Central memory CD8-positive, alpha-beta T cell (primary cell): Measurements from ENCODE around the gene OR5B12.

ENCODE experiments used
- ATAC-seq: fragments of 150-1000 bp; cut with Tn5 transposase; replicated peaks from 2 replicates; pipeline ENCODE4 v1.10.0; 2022; ENCODE audit warnings: mild to moderate bottlenecking, moderate FRiP score, moderate number of reproducible peaks; ENCODE audit not compliant: poor library complexity, severe bottlenecking; ENCODE audit errors: extremely low read depth
- DNase-seq, 2 donors: peaks; one replicate each; pipeline ENCODE4 v3.0.0; 2021; ENCODE audit warnings: low spot score in 2 of 2
- H3K27ac Mint-ChIP-seq: one replicate; pipeline ENCODE4 v1.8.0; 2022; ENCODE audit warnings: low read depth, mild to moderate bottlenecking, moderate library complexity, mixed read lengths
- H3K27me3 Mint-ChIP-seq: one replicate; pipeline ENCODE4 v1.8.0; 2022; ENCODE audit warnings: mixed read lengths
- H3K36me3 Mint-ChIP-seq: one replicate; pipeline ENCODE4 v1.8.0; 2022; ENCODE audit warnings: mild to moderate bottlenecking, moderate library complexity, mixed read lengths; ENCODE audit not compliant: insufficient read depth
- H3K4me1 Mint-ChIP-seq: one replicate; pipeline ENCODE4 v1.8.0; 2022; ENCODE audit warnings: mixed read lengths
- H3K4me3 Mint-ChIP-seq: one replicate; pipeline ENCODE4 v1.8.0; 2022; ENCODE audit warnings: mild to moderate bottlenecking, moderate library complexity, mixed read lengths
- H3K9me3 Mint-ChIP-seq: one replicate; pipeline ENCODE4 v1.8.0; 2022; ENCODE audit warnings: mixed read lengths

OR5B12 gene

DNA sequence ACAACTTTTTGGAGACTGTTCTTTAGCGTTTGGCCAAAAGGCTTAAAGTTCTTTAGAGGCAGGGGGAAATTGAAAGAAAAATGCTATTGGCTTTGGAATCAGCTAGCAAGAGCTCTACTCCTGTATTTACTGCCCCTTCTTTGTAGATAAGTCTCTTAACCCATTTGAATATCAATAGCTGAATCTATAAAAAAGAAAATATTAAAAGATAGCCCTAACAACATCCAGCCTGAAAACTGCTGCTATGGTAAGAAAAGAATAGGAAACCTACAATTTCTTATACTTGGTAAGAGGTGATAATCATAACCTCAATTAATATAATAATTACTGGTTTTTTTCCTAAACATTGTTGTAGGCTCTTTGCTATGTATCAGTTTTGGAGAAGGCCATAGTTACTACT lies at the start of gene OR5B12:
OR5B12 (minus strand) TSS at position 101 of the 400 bp plus-strand sequence. CDS start 2,085 bp downstream, outside the sequence.
- H3K9me3 Mint-ChIP-seq: no peaks in the 10 kb centered on the region
- H3K4me3 Mint-ChIP-seq: no peak within 1 kb of the TSS
- no peaks in the 10 kb centered on the region for H3K4me1 Mint-ChIP-seq
- H3K27ac Mint-ChIP-seq: no peak within 1 kb of the TSS
- DNase-seq: no peak
- no peak for ATAC-seq
- H3K27me3 Mint-ChIP-seq: peaks cover 40% of the 10 kb centered on the region
- H3K36me3 Mint-ChIP-seq: no peaks in the 10 kb centered on the region

- no peaks in the 10 kb centered on the region for H3K9me3 Mint-ChIP-seq
- H3K4me3 Mint-ChIP-seq: no peak overlapping the region
- H3K36me3 Mint-ChIP-seq: no peaks in the 10 kb centered on the region
- H3K4me1 Mint-ChIP-seq: peaks cover 2% of the 10 kb centered on the region
- no peak overlapping the region for H3K27ac Mint-ChIP-seq
- no peak for ATAC-seq
- H3K27me3 Mint-ChIP-seq: no peaks in the 10 kb centered on the region
- no peak for DNase-seq
Measured at GRCh38 chr11:58490827-58491226, 48.8 kb upstream of the OR5B12 start.

DNA sequence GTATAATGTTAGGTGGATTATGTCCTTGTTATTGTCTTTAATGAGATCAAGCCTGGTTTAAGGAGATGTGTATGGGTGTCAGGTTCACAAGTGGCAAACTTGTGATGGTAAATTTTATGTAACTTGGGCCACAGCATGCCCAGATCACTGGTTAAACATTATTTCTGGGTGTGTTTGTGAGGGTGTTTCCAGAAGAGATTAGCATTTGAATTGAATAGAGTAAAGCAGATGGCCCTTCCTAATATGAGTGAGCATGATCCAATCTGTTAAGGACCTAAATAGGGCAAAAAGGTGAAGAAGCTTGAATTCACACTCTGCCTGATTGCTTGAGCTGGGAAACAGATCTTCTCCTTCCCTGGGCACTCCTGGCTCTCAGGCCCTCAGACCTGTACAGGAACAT lies 45.1 kb upstream of the OR5B12 start:
- H3K9me3 Mint-ChIP-seq: no peaks in the 10 kb centered on the region
- ATAC-seq (no peak), DNase-seq (no peak)
- H3K27ac Mint-ChIP-seq: no peak overlapping the region
- no peaks in the 10 kb centered on the region for H3K36me3 Mint-ChIP-seq
- H3K4me3 Mint-ChIP-seq: no peak overlapping the region
- H3K4me1 Mint-ChIP-seq: no peaks in the 10 kb centered on the region
- peaks cover 7% of the 10 kb centered on the region for H3K27me3 Mint-ChIP-seq

GRCh38 chr11:58485961-58486360 lies 43.9 kb upstream of the OR5B12 start:
- ATAC-seq (no peak), DNase-seq (no peak)
- peaks cover 9% of the 10 kb centered on the region for H3K27me3 Mint-ChIP-seq
- no peak overlapping the region for H3K27ac Mint-ChIP-seq
- no peaks in the 10 kb centered on the region for H3K4me1 Mint-ChIP-seq
- H3K36me3 Mint-ChIP-seq: no peaks in the 10 kb centered on the region
- no peak overlapping the region for H3K4me3 Mint-ChIP-seq
- no peaks in the 10 kb centered on the region for H3K9me3 Mint-ChIP-seq

DNA sequence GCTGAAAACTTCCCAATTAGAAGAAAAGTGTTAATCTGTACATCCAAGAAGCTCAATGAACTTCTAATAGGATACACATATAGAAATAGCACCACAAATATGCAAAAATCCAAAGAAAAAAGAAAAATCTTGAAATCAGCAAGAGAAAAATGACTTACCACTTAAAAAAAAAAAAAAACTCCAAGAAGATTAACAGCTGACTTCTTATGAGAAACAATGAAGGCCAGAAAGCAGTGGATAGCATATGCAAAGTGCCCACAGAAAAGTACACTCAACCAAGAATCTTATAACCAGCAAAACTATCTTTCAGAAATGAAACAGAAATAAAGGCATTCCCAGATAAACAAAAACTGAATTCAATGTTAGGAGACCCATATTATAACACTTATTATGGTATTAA lies 29.9 kb upstream of the OR5B12 start:
- Mint-ChIP-seq H3K4me3 (no peak overlapping the region), H3K36me3 (no peaks in the 10 kb centered on the region), H3K27me3 (peaks cover 43% of the 10 kb centered on the region), H3K9me3 (peaks cover 17% of the 10 kb centered on the region), H3K27ac (no peak overlapping the region), H3K4me1 (no peaks in the 10 kb centered on the region)
- ATAC-seq: no peak
- DNase-seq: no peak

- H3K9me3 Mint-ChIP-seq: no peaks in the 10 kb centered on the region
- peaks cover 11% of the 10 kb centered on the region for H3K27me3 Mint-ChIP-seq
- H3K4me3 Mint-ChIP-seq: no peak overlapping the region
- H3K27ac Mint-ChIP-seq: no peak overlapping the region
- ATAC-seq (no peak), DNase-seq (no peak)
- peaks cover 3% of the 10 kb centered on the region for H3K36me3 Mint-ChIP-seq
- H3K4me1 Mint-ChIP-seq: no peaks in the 10 kb centered on the region
Measured at GRCh38 chr11:58466293-58466692, 24.3 kb upstream of the OR5B12 start.

DNA sequence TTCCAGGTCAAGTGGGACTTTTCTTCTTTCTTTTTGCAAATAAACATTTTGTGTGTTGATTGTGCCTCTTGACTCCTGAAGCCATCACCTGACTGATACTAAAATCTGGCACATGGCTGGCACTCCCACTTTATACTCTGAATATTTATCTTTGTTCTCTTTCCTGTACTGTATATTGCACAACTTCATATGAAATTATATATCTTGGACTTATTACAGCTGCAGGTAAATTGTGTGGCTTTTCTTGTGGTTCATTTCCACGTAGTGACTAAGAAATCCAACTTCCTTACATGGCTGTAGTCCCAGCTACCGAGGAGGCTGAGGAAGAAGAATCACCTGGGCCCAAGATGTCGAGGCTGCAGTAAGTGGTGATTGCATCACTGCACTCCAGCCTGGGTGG lies 23.7 kb upstream of the OR5B12 start:
- no peak for ATAC-seq

DNA sequence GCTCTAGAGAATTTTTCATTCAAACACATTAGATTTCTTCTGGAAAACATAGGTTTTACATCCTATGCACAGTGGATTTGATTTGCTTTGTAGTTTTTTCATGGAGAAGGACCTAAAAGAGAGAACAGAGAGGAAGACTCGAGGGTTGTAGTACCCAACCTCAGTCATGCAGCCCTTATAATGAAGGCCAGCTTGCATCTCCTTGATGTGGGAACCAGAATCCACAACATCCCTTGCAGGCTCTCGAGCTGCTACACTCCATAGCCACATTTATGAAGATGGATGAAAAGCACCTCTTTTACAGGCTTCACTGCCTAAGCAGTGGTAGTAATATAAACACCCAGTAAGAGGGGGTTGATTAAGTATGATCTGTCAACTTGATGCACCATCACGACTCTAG lies 9.5 kb upstream of the OR5B12 start:
- H3K27me3 Mint-ChIP-seq: peaks cover 63% of the 10 kb centered on the region
- H3K36me3 Mint-ChIP-seq: no peaks in the 10 kb centered on the region
- H3K27ac Mint-ChIP-seq: no peak overlapping the region
- no peak overlapping the region for H3K4me3 Mint-ChIP-seq
- no peaks in the 10 kb centered on the region for H3K4me1 Mint-ChIP-seq
- no peak for ATAC-seq
- no peak for DNase-seq
- no peaks in the 10 kb centered on the region for H3K9me3 Mint-ChIP-seq

More for the DNA sequence above, 23.7 kb upstream of the OR5B12 start:
- Mint-ChIP-seq H3K36me3 (peaks cover 3% of the 10 kb centered on the region), H3K4me1 (no peaks in the 10 kb centered on the region), H3K27ac (no peak overlapping the region), H3K9me3 (no peaks in the 10 kb centered on the region), H3K4me3 (no peak overlapping the region), H3K27me3 (peaks cover 11% of the 10 kb centered on the region)
- DNase-seq: no peak

DNA sequence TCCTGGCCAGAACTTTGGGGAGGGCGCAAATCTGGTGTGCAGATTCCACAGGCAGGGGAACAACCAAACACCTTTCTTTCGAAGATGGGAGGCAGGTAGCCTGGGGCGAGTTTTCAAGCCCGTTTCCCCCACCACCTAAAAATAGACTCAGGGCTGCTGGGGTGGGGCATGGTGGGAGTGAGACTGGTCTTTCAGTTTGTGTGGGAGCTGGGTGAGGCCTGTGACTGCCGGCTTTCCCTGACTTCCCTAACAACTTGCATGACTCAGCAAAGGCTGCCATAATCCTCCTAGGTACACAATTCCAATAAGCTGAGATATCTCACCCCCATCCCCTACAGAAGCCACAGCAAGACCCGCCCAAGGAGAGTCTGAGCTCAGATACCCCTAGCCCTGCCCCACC lies 4.3 kb upstream of the OR5B12 start:
- peaks cover 57% of the 10 kb centered on the region for H3K27me3 Mint-ChIP-seq
- ATAC-seq: no peak
- no peak overlapping the region for H3K27ac Mint-ChIP-seq
- no peaks in the 10 kb centered on the region for H3K9me3 Mint-ChIP-seq
- H3K36me3 Mint-ChIP-seq: no peaks in the 10 kb centered on the region
- DNase-seq: no peak
- no peaks in the 10 kb centered on the region for H3K4me1 Mint-ChIP-seq
- H3K4me3 Mint-ChIP-seq: no peak overlapping the region

DNA sequence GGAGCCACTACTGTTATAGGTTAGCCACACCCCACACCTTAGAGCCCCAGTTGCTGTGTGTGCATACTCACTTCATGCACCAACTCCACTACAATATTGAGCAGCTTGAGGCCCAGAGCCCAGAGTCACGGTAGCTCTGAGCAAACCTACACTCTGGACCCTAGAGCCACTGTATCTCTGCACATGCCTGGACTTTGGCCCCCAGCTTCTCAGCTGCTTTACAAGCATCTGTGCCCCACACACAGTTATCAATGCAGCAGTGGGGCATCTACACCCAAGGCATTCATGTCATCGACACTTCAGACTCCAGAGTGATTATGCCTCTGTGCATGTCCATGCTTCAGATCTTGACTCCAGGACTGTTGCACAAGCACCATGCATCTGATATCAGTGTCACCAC lies 2.3 kb upstream of the OR5B12 start:
- H3K4me1 Mint-ChIP-seq: no peaks in the 10 kb centered on the region
- no peak overlapping the region for H3K4me3 Mint-ChIP-seq
- no peaks in the 10 kb centered on the region for H3K9me3 Mint-ChIP-seq
- DNase-seq (no peak), ATAC-seq (no peak)
- H3K27me3 Mint-ChIP-seq: peaks cover 55% of the 10 kb centered on the region
- no peak overlapping the region for H3K27ac Mint-ChIP-seq
- H3K36me3 Mint-ChIP-seq: no peaks in the 10 kb centered on the region

GRCh38 chr11:58438486-58438885 lies 3.5 kb downstream of the OR5B12 start:
- Mint-ChIP-seq H3K36me3 (no peaks in the 10 kb centered on the region), H3K27me3 (peaks cover 12% of the 10 kb centered on the region), H3K4me3 (no peak overlapping the region), H3K27ac (no peak overlapping the region), H3K9me3 (no peaks in the 10 kb centered on the region), H3K4me1 (no peaks in the 10 kb centered on the region)
- DNase-seq: no peak
- ATAC-seq: no peak

DNA sequence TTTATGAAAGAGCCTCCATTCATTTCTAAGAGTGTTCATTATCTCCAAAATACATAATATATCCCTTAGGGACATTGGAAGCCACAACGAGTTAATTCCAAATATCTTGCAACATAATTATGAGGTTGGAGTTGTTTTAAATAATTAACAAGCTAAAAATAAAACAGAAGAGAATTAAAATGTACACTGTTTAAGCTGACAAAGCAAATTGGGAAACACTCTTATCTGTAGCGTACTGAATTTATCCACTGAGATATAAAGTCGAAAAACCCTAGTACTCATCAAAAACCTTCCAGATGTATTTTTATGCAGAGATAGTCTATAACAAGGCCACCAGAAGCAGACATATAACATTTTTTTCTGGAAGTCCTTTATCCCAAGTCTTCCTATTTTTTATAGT lies 7.8 kb downstream of the OR5B12 start:
- Mint-ChIP-seq H3K36me3 (no peaks in the 10 kb centered on the region), H3K27ac (no peak overlapping the region), H3K4me1 (no peaks in the 10 kb centered on the region), H3K27me3 (peaks cover 27% of the 10 kb centered on the region), H3K9me3 (no peaks in the 10 kb centered on the region), H3K4me3 (no peak overlapping the region)
- DNase-seq: no peak
- ATAC-seq: no peak

DNA sequence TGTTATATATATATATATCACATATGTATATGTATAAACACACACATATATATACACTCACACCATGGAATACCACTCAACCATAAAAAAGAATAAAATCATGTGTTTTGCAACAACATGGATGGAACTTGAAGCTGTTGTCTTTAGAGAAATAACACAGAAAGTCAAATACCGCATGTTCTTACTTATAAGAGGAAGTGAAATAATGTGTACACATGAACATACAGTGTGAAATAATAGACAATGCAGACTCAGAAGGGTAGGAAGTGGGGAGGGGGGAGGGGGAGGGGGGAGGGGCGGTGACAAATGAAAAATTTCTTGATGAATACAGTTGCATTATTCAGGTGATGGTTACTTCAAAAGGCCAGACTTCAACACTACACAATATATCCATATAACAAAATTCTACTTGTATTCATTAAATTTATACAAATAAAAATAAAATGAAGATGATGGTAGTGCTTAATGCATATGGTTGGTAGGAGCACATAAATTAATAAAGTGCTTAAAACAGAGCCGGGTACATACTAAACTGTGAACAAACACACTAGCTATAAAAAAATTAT lies 8.3 kb downstream of the OR5B12 start:
- Mint-ChIP-seq H3K36me3 (no peaks in the 10 kb centered on the region), H3K4me1 (no peaks in the 10 kb centered on the region), H3K9me3 (peaks cover 5% of the 10 kb centered on the region), H3K27ac (no peak overlapping the region), H3K4me3 (no peak overlapping the region), H3K27me3 (peaks cover 27% of the 10 kb centered on the region)
- DNase-seq: no peak
- no peak for ATAC-seq

DNA sequence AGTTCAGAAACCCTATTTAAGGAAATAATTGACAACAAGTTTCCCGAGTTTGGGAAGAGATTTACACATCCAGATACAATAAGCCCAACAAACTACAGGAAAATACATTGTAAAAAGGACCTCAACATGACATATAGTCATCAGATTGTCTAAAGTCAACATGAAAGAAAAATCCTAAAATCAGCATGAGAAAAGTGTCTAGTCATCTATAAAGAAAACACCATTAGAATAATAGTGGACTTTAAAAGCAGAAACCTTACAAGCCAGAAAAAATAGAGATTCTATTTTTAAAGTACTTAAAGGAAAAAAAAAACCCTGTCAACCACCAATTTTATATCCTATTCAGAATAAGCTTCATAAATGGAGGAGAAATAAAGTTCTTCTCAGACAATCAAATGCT lies 12.8 kb downstream of the OR5B12 start:
- Mint-ChIP-seq H3K27me3 (peaks cover 55% of the 10 kb centered on the region), H3K36me3 (no peaks in the 10 kb centered on the region), H3K4me3 (no peak overlapping the region), H3K9me3 (peaks cover 14% of the 10 kb centered on the region), H3K4me1 (no peaks in the 10 kb centered on the region), H3K27ac (no peak overlapping the region)
- DNase-seq (no peak), ATAC-seq (no peak)
